PC-3 (cell line): ENCODE data around the gene STX17. TPM values are rescaled to one million over a fixed set of nuclear protein-coding genes. Genes with fewer than 3 reads are reported as not detected.

Experiments
- ATAC-seq: fragments of 200-7000 bp; cut with Tn5 transposase; 2 replicates; pipeline ENCODE4 v1.9.1; 2020; ENCODE audit warnings: mild to moderate bottlenecking, moderate library complexity
- BruUV-seq: library from RNA; stranded (reverse); fragments of 400-500 nt; replicated peaks from 2 replicates; lab custom pipeline; 2021; lab: Mats Ljungman, UMichigan
- CTCF ChIA-PET: fragments of 300-600 bp; sonication (Branson Sonifier 250); formaldehyde crosslinking; loops from one replicate; lab custom pipeline; 2022; ENCODE audit warnings: antibody characterized with exemption; lab: Charles Lee
- POLR2A ChIA-PET: fragments of 300-600 bp; sonication (Branson Sonifier 250); formaldehyde crosslinking; loops from one replicate; lab custom pipeline; 2022; ENCODE audit warnings: antibody characterized with exemption; ENCODE audit not compliant: unreplicated experiment; lab: Charles Lee
- DNase-seq: peaks from one replicate; pipeline ENCODE4 v3.0.0-alpha.2; 2015
- H2AFZ ChIP-seq: fragments of 300-600 bp; sonication (generic); 2 replicates; pipeline ENCODE4 v1.6.0; 2016; ENCODE audit warnings: antibody characterized with exemption, low read length
- H3F3A ChIP-seq: fragments of 300-600 bp; sonication (generic); one replicate; pipeline ENCODE4 v1.6.0; 2017; ENCODE audit warnings: antibody characterized with exemption, low read length, control low read depth, mild to moderate bottlenecking; ENCODE audit not compliant: unreplicated experiment
- H3K27ac ChIP-seq: fragments of 300-600 bp; sonication (generic); 2 replicates; pipeline ENCODE4 v1.5.1; 2016; ENCODE audit warnings: mild to moderate bottlenecking, low read length
- H3K27me3 ChIP-seq: fragments of 300-600 bp; sonication (generic); 2 replicates; pipeline ENCODE4 v1.6.1; 2016; ENCODE audit warnings: low read length, mixed read lengths
- H3K36me3 ChIP-seq: fragments of 300-600 bp; sonication (generic); 2 replicates; pipeline ENCODE4 v1.6.1; 2016; ENCODE audit warnings: low read depth, mixed run types, low read length, mixed read lengths
- H3K4me1 ChIP-seq: fragments of 300-600 bp; sonication (generic); 2 replicates; pipeline ENCODE4 v1.5.1; 2016; ENCODE audit warnings: low read length; ENCODE audit not compliant: insufficient read depth
- H3K4me2 ChIP-seq: fragments of 300-600 bp; sonication (generic); 2 replicates; pipeline ENCODE4 v1.6.0; 2016; ENCODE audit warnings: low read length
- H3K4me3 ChIP-seq: fragments of 300-600 bp; sonication (generic); 2 replicates; pipeline ENCODE4 v1.5.1; 2016; ENCODE audit warnings: mild to moderate bottlenecking, low read length, mixed read lengths
- H3K79me2 ChIP-seq: fragments of 300-600 bp; sonication (generic); 2 replicates; pipeline ENCODE4 v1.6.1; 2017; ENCODE audit warnings: low read length, mixed read lengths
- H3K9ac ChIP-seq: fragments of 300-600 bp; sonication (generic); 2 replicates; pipeline ENCODE4 v1.6.0; 2016; ENCODE audit warnings: mild to moderate bottlenecking, low read length
- H3K9me2 ChIP-seq: fragments of 300-600 bp; sonication (generic); replicated peaks from 2 replicates; pipeline ENCODE4 v1.6.1; 2016; ENCODE audit warnings: mixed run types, low read length, mixed read lengths
- H3K9me3 ChIP-seq: fragments of 300-600 bp; sonication (generic); 2 replicates; pipeline ENCODE4 v1.6.1; 2016; ENCODE audit warnings: low read length, mixed read lengths
- H4K20me1 ChIP-seq: fragments of 300-600 bp; sonication (generic); 2 replicates; pipeline ENCODE4 v1.6.1; 2016; ENCODE audit warnings: low read length, mixed read lengths
- EZH2 ChIP-seq: fragments of 300-600 bp; sonication (generic); IDR thresholded peaks from one replicate; pipeline ENCODE4 v1.6.1; 2017; ENCODE audit warnings: antibody characterized with exemption, mild to moderate bottlenecking, low read length; ENCODE audit not compliant: unreplicated experiment
- EZH2phosphoT487 ChIP-seq: fragments of 300-600 bp; sonication (generic); IDR thresholded peaks from 2 replicates; pipeline ENCODE4 v1.6.1; 2018; ENCODE audit warnings: mild to moderate bottlenecking, antibody characterized with exemption, low read length, borderline replicate concordance
- intact Hi-C: fragments of 100-400 bp; cut with micrococcal nuclease; formaldehyde crosslinking; loops from 2 replicates; pipeline ENCODE4 v1.9.0; 2023
- total RNA-seq: library from RNA; depleted of rRNA; stranded (reverse); fragments of >200 nt; gene quantifications from 2 replicates; pipeline ENCODE4 v1.2.3, GENCODE V29; 2014
- TF ChIP-seq, protein P1 (sequence below): fragments of 300-600 bp; sonication (generic); conservative IDR thresholded peaks from 2 replicates; pipeline ENCODE4 v1.5.1; 2017; ENCODE audit warnings: antibody characterized with exemption, low read depth, mild to moderate bottlenecking, low read length

Gene STX17
- total RNA-seq, 1 experiment from 2014 or later = 12.8 TPM

GRCh38 chr9:100012279-100012678 is 105.8 kb downstream of the STX17 start:
- ATAC-seq (no peak), DNase-seq (no peak)
- TF ChIP-seq EZH2phosphoT487 (no peak), EZH2 (no peak)
- TF ChIP-seq, protein P1, sequence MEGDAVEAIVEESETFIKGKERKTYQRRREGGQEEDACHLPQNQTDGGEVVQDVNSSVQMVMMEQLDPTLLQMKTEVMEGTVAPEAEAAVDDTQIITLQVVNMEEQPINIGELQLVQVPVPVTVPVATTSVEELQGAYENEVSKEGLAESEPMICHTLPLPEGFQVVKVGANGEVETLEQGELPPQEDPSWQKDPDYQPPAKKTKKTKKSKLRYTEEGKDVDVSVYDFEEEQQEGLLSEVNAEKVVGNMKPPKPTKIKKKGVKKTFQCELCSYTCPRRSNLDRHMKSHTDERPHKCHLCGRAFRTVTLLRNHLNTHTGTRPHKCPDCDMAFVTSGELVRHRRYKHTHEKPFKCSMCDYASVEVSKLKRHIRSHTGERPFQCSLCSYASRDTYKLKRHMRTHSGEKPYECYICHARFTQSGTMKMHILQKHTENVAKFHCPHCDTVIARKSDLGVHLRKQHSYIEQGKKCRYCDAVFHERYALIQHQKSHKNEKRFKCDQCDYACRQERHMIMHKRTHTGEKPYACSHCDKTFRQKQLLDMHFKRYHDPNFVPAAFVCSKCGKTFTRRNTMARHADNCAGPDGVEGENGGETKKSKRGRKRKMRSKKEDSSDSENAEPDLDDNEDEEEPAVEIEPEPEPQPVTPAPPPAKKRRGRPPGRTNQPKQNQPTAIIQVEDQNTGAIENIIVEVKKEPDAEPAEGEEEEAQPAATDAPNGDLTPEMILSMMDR = no peak
- Histone ChIP-seq H3K27me3 (no peaks in the 10 kb centered on the region), H3K9me2 (no peaks in the 10 kb centered on the region), H3K27ac (no peak overlapping the region), H2AFZ (no peak overlapping the region), H3F3A (no peaks in the 10 kb centered on the region), H4K20me1 (no peaks in the 10 kb centered on the region), H3K79me2 (no peaks in the 10 kb centered on the region), H3K9ac (no peak overlapping the region), H3K4me2 (no peak overlapping the region), H3K4me1 (no peaks in the 10 kb centered on the region), H3K36me3 (no peaks in the 10 kb centered on the region), H3K9me3 (no peaks in the 10 kb centered on the region), H3K4me3 (no peak overlapping the region)
- intact Hi-C loops = loop anchor here (5.0 to 10.0 kb wide), 4 partner anchors 107 to 745 kb away; partner anchors contain the start of genes NR4A3 and STX17
- BruUV-seq = no TSS peak
- POLR2A ChIA-PET = no interaction called here
- CTCF ChIA-PET = no interaction called here

DNA sequence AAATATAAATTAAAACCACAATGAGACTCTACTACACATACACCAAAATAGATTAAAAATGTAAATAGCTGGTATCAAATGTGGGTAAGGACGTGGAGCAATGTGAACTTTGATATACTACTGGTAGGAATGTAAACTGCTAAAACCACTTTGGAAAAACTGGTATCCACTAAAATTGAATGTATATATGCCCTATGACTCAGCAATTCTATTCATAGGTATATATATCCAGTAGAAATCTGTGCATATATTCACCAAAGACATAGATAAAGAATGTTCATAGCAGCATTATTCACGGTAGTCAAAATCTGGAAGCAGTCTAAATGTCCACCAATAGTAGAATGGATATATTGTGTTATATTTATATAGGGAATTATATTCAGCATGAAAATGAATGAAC is 107.1 kb downstream of the STX17 start:
- H2AFZ ChIP-seq = no peak overlapping the region
- H3K9me3 ChIP-seq = no peaks in the 10 kb centered on the region
- intact Hi-C loops = loop anchor here (5.0 to 10.0 kb wide), 4 partner anchors 109 to 746 kb away; partner anchors contain the start of genes NR4A3 and STX17
- no peak overlapping the region for H3K9ac ChIP-seq
- H3K9me2 ChIP-seq = no peaks in the 10 kb centered on the region
- H3K27ac ChIP-seq = no peak overlapping the region
- H3K27me3 ChIP-seq = no peaks in the 10 kb centered on the region
- POLR2A ChIA-PET = no interaction called here
- CTCF ChIA-PET = no interaction called here
- no peaks in the 10 kb centered on the region for H4K20me1 ChIP-seq
- no peak overlapping the region for H3K4me3 ChIP-seq
- peak; percentile 41 for DNase-seq
- no peaks in the 10 kb centered on the region for H3K4me1 ChIP-seq
- no TSS peak for BruUV-seq
- no peak for TF ChIP-seq EZH2
- TF ChIP-seq, protein P1 = no peak
- TF ChIP-seq EZH2phosphoT487 = no peak
- no peaks in the 10 kb centered on the region for H3K36me3 ChIP-seq
- no peaks in the 10 kb centered on the region for H3K79me2 ChIP-seq
- ATAC-seq = no peak
- H3F3A ChIP-seq = no peaks in the 10 kb centered on the region
- H3K4me2 ChIP-seq = no peak overlapping the region

DNA sequence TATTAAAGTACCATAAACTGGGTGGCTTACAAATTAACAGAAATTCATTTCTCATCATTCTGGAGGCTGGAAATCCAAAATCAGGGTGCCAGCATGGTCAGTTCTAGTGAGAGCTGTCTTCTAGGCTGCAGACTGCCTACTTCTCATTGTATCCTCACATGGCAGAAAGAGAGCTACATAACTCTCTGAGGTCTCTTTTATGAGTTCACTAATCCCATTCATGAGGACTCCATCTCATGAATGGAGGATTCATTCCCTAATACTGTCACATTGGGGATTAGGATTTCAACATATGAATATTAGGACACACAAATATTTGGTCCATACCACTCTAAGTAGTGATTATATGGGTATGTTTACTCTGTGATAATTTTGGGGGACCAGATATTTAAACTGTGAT is 108.4 kb downstream of the STX17 start:
- H3F3A ChIP-seq = no peaks in the 10 kb centered on the region
- H4K20me1 ChIP-seq = no peaks in the 10 kb centered on the region
- no peak overlapping the region for H3K4me2 ChIP-seq
- no peak overlapping the region for H3K4me3 ChIP-seq
- H3K79me2 ChIP-seq = no peaks in the 10 kb centered on the region
- no TSS peak for BruUV-seq
- no peaks in the 10 kb centered on the region for H3K9me2 ChIP-seq
- intact Hi-C loops = loop anchor here (5.0 to 10.0 kb wide), 4 partner anchors 110 to 748 kb away; partner anchors contain the start of genes NR4A3 and STX17
- DNase-seq (no peak), ATAC-seq (no peak)
- H2AFZ ChIP-seq = no peak overlapping the region
- H3K36me3 ChIP-seq = no peaks in the 10 kb centered on the region
- H3K27me3 ChIP-seq = no peaks in the 10 kb centered on the region
- no peak overlapping the region for H3K9ac ChIP-seq
- POLR2A ChIA-PET = no interaction called here
- CTCF ChIA-PET = no interaction called here
- no peak overlapping the region for H3K27ac ChIP-seq
- no peaks in the 10 kb centered on the region for H3K4me1 ChIP-seq
- TF ChIP-seq EZH2phosphoT487 (no peak), EZH2 (no peak)
- TF ChIP-seq, protein P1 = no peak
- H3K9me3 ChIP-seq = no peaks in the 10 kb centered on the region
